MCF 10A (cell line): ENCODE results near the gene GNG11. TPM values are rescaled to one million over a fixed set of nuclear protein-coding genes. Genes with fewer than 3 reads are reported as not detected.

Experiments
- BruUV-seq: library from RNA; stranded (reverse); fragments of 400-500 nt; replicated peaks from 2 replicates; lab custom pipeline; 2021; lab: Mats Ljungman, UMichigan
- CTCF ChIA-PET: fragments of 300-600 bp; sonication (Branson Sonifier 250); formaldehyde crosslinking; extraction: SDS; loops from one replicate; lab custom pipeline; 2021; ENCODE audit warnings: antibody characterized with exemption, inconsistent platforms; lab: Yijun Ruan, JAX
- POLR2A ChIA-PET: fragments of 300-600, 350-650 bp; sonication (Branson Sonifier 250); formaldehyde crosslinking; extraction: SDS; loops from one replicate; lab custom pipeline; 2020; ENCODE audit warnings: antibody characterized with exemption, inconsistent platforms; lab: Yijun Ruan, JAX
- DNase-seq: peaks from one replicate; pipeline ENCODE4 v3.0.0-alpha.2; 2018; ENCODE audit not compliant: unreplicated experiment
- H3K27ac Mint-ChIP-seq: one replicate; pipeline ENCODE4 v1.8.0; 2022; ENCODE audit warnings: mild to moderate bottlenecking, low read depth, mixed read lengths; ENCODE audit not compliant: unreplicated experiment
- H3K27me3 Mint-ChIP-seq: one replicate; pipeline ENCODE4 v1.8.0; 2022; ENCODE audit warnings: mixed read lengths; ENCODE audit not compliant: insufficient read depth, unreplicated experiment
- H3K36me3 Mint-ChIP-seq: one replicate; pipeline ENCODE4 v1.8.0; 2022; ENCODE audit warnings: mild to moderate bottlenecking, moderate library complexity, mixed read lengths; ENCODE audit not compliant: insufficient read depth, unreplicated experiment
- H3K4me1 Mint-ChIP-seq: one replicate; pipeline ENCODE4 v1.8.0; 2022; ENCODE audit warnings: mixed read lengths; ENCODE audit not compliant: insufficient read depth, unreplicated experiment
- H3K4me3 Mint-ChIP-seq: one replicate; pipeline ENCODE4 v1.8.0; 2022; ENCODE audit warnings: mild to moderate bottlenecking, moderate library complexity, mixed read lengths; ENCODE audit not compliant: unreplicated experiment
- H3K9me3 Mint-ChIP-seq: one replicate; pipeline ENCODE4 v1.8.0; 2022; ENCODE audit warnings: mixed read lengths; ENCODE audit not compliant: unreplicated experiment
- intact Hi-C: fragments of 100-400 bp; cut with micrococcal nuclease; formaldehyde crosslinking; loops from 2 replicates; pipeline ENCODE4 v1.14.1; 2022
- total RNA-seq: library from RNA; stranded (reverse); gene quantifications from 2 replicates; pipeline ENCODE4 v1.2.3, GENCODE V29; 2022
- TF ChIP-seq, protein P1 (sequence below): fragments of 200-600 bp; IDR thresholded peaks from one replicate; pipeline ENCODE4 v1.8.0; 2022; ENCODE audit warnings: antibody characterized with exemption, mild to moderate bottlenecking; ENCODE audit not compliant: unreplicated experiment

The GNG11 gene
- total RNA-seq, 1 experiment from 2014 or later: 3.9 TPM

DNA sequence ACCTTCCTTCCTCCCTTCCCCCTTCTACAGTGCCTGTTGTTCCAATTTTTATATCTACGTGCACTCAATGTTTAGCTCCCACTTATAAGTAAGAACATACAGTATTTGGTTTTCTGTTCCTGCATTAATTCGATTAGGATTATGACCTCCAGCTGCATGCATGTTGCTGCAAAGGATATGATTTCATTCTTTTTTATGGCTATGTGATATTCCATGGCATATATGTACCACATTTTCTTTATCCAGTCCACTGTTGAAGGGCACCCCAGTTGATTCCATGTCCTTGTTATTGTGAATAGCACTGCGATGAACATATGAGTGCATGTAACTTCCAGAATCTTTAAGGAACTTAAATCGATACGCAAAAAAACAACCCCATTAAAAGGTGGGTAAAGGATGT lies 42.7 kb downstream of the GNG11 start:
- H3K4me1 Mint-ChIP-seq: no peaks in the 10 kb centered on the region
- no peak overlapping the region for H3K4me3 Mint-ChIP-seq
- TF ChIP-seq, protein P1, sequence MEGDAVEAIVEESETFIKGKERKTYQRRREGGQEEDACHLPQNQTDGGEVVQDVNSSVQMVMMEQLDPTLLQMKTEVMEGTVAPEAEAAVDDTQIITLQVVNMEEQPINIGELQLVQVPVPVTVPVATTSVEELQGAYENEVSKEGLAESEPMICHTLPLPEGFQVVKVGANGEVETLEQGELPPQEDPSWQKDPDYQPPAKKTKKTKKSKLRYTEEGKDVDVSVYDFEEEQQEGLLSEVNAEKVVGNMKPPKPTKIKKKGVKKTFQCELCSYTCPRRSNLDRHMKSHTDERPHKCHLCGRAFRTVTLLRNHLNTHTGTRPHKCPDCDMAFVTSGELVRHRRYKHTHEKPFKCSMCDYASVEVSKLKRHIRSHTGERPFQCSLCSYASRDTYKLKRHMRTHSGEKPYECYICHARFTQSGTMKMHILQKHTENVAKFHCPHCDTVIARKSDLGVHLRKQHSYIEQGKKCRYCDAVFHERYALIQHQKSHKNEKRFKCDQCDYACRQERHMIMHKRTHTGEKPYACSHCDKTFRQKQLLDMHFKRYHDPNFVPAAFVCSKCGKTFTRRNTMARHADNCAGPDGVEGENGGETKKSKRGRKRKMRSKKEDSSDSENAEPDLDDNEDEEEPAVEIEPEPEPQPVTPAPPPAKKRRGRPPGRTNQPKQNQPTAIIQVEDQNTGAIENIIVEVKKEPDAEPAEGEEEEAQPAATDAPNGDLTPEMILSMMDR: no peak
- ChIA-PET CTCF (no interaction called here), POLR2A (no interaction called here)
- H3K9me3 Mint-ChIP-seq: no peaks in the 10 kb centered on the region
- no peaks in the 10 kb centered on the region for H3K27me3 Mint-ChIP-seq
- DNase-seq: no peak
- no peaks in the 10 kb centered on the region for H3K36me3 Mint-ChIP-seq
- intact Hi-C loops: no loop called here
- no TSS peak for BruUV-seq
- H3K27ac Mint-ChIP-seq: no peak overlapping the region

DNA sequence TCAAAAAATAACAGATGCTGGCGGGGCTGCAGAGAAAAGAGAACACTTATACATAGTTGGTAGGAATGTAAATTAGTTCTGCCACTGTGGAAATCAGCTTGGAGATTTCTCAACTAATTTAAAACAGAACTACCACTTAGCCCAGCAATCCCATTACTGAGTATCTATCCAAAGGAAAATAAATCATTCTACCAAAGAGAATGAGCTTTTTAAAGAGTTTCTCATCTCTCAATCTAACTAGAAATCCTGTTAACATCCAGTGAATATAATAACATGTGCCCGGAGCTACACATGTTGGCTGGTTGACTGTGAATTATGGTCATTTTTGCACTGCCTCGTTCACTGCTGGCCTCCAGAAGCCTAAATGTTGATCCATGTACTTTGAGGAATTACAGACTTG lies 43.3 kb downstream of the GNG11 start:
- no TSS peak for BruUV-seq
- H3K27ac Mint-ChIP-seq: no peak overlapping the region
- ChIA-PET POLR2A (interaction anchor here (1.3 kb wide), 1 partner anchor 10 kb away, joined by 3 read pairs; no protein-coding TSS in a partner anchor), CTCF (no interaction called here)
- TF ChIP-seq, protein P1: no peak
- H3K9me3 Mint-ChIP-seq: no peaks in the 10 kb centered on the region
- no peaks in the 10 kb centered on the region for H3K4me1 Mint-ChIP-seq
- H3K36me3 Mint-ChIP-seq: no peaks in the 10 kb centered on the region
- no peak for DNase-seq
- intact Hi-C loops: no loop called here
- no peak overlapping the region for H3K4me3 Mint-ChIP-seq
- no peaks in the 10 kb centered on the region for H3K27me3 Mint-ChIP-seq

DNA sequence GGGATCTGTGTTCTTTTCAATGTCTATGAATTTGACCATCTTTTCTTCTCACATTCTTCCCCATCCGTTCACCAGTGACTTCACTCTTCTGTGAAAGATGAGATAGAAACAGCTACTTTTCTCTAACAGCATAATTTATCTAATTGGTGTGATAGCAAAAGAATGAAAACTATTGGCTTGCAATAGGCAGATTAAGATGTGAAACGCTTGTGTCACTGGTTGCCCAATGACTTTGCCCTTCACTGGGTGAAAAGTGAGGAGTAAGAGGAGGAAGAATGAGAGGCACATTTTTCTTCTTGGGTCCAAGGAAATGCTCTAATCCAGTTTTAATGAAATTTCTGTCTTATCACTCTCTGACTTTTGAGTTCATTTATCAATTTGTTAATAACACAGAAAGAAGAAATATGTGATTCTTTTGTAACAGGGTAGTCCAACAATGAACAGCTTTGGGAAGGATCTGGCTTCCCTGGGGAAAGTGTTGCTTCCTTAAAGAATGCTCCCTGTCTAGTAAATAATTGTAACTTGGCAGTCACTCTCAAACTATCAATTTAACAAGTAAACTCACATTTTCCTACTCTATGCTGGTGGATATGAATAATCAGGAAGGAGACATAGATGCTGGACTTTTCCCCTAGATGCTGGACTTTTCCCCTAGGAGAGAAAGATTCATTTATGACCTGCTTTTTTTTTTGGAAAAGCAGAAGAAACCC lies 47.5 kb downstream of the GNG11 start:
- Mint-ChIP-seq H3K4me3 (no peak overlapping the region), H3K4me1 (no peaks in the 10 kb centered on the region), H3K27ac (no peak overlapping the region), H3K36me3 (no peaks in the 10 kb centered on the region), H3K9me3 (no peaks in the 10 kb centered on the region), H3K27me3 (no peaks in the 10 kb centered on the region)
- TF ChIP-seq, protein P1: no peak
- POLR2A ChIA-PET: no interaction called here
- no TSS peak for BruUV-seq
- DNase-seq: no peak
- intact Hi-C loops: no loop called here
- CTCF ChIA-PET: no interaction called here

DNA sequence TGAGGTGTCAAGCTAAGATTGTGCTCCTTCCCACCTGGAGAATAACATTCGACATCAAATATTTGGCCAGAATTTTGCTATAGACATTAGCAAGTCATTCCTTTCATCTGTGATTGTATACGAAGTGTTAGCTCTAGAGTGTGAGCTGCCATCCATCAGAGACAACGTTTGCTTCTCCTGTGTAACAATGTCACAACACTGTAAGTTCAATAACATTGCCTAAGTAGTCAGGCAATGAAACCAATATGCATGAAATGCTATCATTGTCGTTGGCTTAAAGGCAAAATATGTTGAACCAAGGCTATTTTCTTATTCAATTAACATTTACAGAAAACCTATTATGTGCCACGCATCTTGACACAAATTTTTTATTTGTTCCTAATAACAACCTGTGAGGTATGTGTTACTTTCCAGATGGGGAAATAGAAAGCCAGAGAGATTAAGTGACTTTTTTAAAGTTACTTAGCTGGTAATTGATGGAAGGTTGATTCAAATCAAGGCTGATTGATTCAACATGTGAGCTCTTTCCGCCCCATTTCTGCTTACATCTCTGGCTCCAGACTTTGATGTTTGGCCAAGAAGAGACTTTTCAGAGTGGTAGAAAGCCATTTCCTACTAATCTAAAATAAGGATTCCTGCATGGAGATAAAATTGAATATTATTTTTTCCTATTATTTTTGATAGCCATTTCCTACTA lies 50.6 kb downstream of the GNG11 start:
- no peaks in the 10 kb centered on the region for H3K27me3 Mint-ChIP-seq
- no peak overlapping the region for H3K27ac Mint-ChIP-seq
- no peaks in the 10 kb centered on the region for H3K36me3 Mint-ChIP-seq
- POLR2A ChIA-PET: no interaction called here
- no TSS peak for BruUV-seq
- H3K4me1 Mint-ChIP-seq: no peaks in the 10 kb centered on the region
- intact Hi-C loops: no loop called here
- no peaks in the 10 kb centered on the region for H3K9me3 Mint-ChIP-seq
- TF ChIP-seq, protein P1: no peak
- no peak for DNase-seq
- CTCF ChIA-PET: no interaction called here
- H3K4me3 Mint-ChIP-seq: no peak overlapping the region
